HepG2 (cell line): ENCODE measurements around the gene TTBK1. TPM values are rescaled to one million over a fixed set of nuclear protein-coding genes. Genes with fewer than 3 reads are reported as not detected.
A peak's percentile ranks its signal among the peaks of the same experiment; 100 is the strongest.

Source experiments
- BRD4 ChIP-seq: sonication (generic); formaldehyde crosslinking; IDR thresholded peaks from 2 replicates; pipeline ENCODE4 v1.4.0; 2020; ENCODE audit warnings: missing genetic modification reagents
- FOXM1 ChIP-seq: sonication (generic); formaldehyde crosslinking; IDR thresholded peaks from 2 replicates; pipeline ENCODE4 v1.5.0; 2020; ENCODE audit warnings: missing genetic modification reagents
- HNF1A ChIP-seq, 2 experiments: sonication (generic) in 1 of 2; formaldehyde crosslinking in 1 of 2; IDR thresholded peaks; 2 replicates each; pipeline versions ENCODE4 v1.4.0 to v1.6.1; 2016 to 2020; ENCODE audit warnings: borderline replicate concordance in 1 of 2, low read depth in 1 of 2, mild to moderate bottlenecking in 1 of 2, missing genetic modification reagents in 1 of 2
- MIER3 ChIP-seq: IDR thresholded peaks from 2 replicates; pipeline ENCODE4 v1.6.1; 2016; ENCODE audit warnings: missing compliant biosample characterization, borderline replicate concordance
- NR1H2 ChIP-seq: sonication (generic); formaldehyde crosslinking; IDR thresholded peaks from 2 replicates; pipeline ENCODE4 v1.8.1; 2022; ENCODE audit warnings: low read depth, missing genetic modification reagents, borderline replicate concordance
- SIX1 ChIP-seq: sonication (generic); formaldehyde crosslinking; IDR thresholded peaks from 2 replicates; pipeline ENCODE4 v1.4.0; 2020; ENCODE audit warnings: missing genetic modification reagents, borderline replicate concordance
- TAF15 ChIP-seq: fragments of 200-400 bp; formaldehyde crosslinking; IDR thresholded peaks from one replicate; pipeline ENCODE4 v1.6.1; 2018; ENCODE audit warnings: mild to moderate bottlenecking, low read depth, low read length; ENCODE audit not compliant: poor library complexity, severe bottlenecking
- TRIM22 ChIP-seq: fragments of 450-650 bp; IDR thresholded peaks from 2 replicates; pipeline ENCODE4 v1.6.1; 2017
- TRIM24 ChIP-seq: sonication (generic); formaldehyde crosslinking; IDR thresholded peaks from 2 replicates; pipeline ENCODE4 v1.8.0; 2022; ENCODE audit warnings: mild to moderate bottlenecking, missing genetic modification reagents
- ZKSCAN8 ChIP-seq: IDR thresholded peaks from 2 replicates; pipeline ENCODE4 v1.6.1; 2016; ENCODE audit warnings: borderline replicate concordance, missing genetic modification reagents, missing compliant biosample characterization
- ZNF34 ChIP-seq: sonication (generic); formaldehyde crosslinking; IDR thresholded peaks from 2 replicates; pipeline ENCODE4 v1.4.0; 2020; ENCODE audit warnings: mild to moderate bottlenecking, missing genetic modification reagents, borderline replicate concordance
- ZNF407 ChIP-seq: sonication (generic); formaldehyde crosslinking; IDR thresholded peaks from one replicate; pipeline ENCODE4 v1.5.1; 2020; ENCODE audit warnings: mild to moderate bottlenecking, missing genetic modification reagents; ENCODE audit errors: not compliant biosample characterization
- ZNF484 ChIP-seq: sonication (generic); formaldehyde crosslinking; IDR thresholded peaks from 2 replicates; pipeline ENCODE4 v1.5.1; 2020; ENCODE audit warnings: mild to moderate bottlenecking, low read depth, missing genetic modification reagents, borderline replicate concordance
- ZNF784 ChIP-seq: sonication (generic); formaldehyde crosslinking; IDR thresholded peaks from 2 replicates; pipeline ENCODE4 v1.5.1; 2020; ENCODE audit warnings: missing genetic modification reagents, mild to moderate bottlenecking, borderline replicate concordance
- polyA plus RNA-seq, 8 experiments: library from polyadenylated mRNA; depleted of rRNA in 3 of 8; stranded (reverse) in 7 of 8; unstranded in 1 of 8; fragments of >200 nt; fragmentation: Illumina TruSeq in 4 of 8; extraction: Trizol in 4 of 8; gene quantifications; 2 replicates each; pipeline versions ENCODE4 v1.2.1 to v1.2.3, GENCODE V29; 2011 to 2016; ENCODE audit warnings: low read depth in 4 of 8, missing spikeins in 1 of 8, mixed read lengths in 1 of 8; ENCODE audit not compliant: insufficient read depth in 1 of 8
- total RNA-seq, 5 experiments: library from RNA; depleted of rRNA; stranded (reverse); fragments of >200 nt; fragmentation: Illumina TruSeq; extraction: Trizol; gene quantifications; 2 replicates each; pipeline ENCODE4 v1.2.3, GENCODE V29; 2016; ENCODE audit warnings: low read depth in 1 of 5

TTBK1 gene
- total and polyA plus RNA-seq, 2 of the 13 experiments (the other 11 are each of a cell fraction or from before 2014, with no cell fraction given): 0.24 to 0.33 TPM

- TF ChIP-seq ZNF34 (no peak), ZNF484 (CRISPR knock-in tag) (no peak), ZKSCAN8 (CRISPR knock-in tag) (no peak), ZNF407 (CRISPR knock-in tag) (no peak), NR1H2 (CRISPR knock-in tag) (no peak), FOXM1 (CRISPR knock-in tag) (no peak), TRIM22 (no peak), MIER3 (no peak), HNF1A (IDR thresholded peaks at IDR 0.05; ENCODE audit: low read depth) (no peak), HNF1A (CRISPR knock-in tag; IDR thresholded peaks at IDR 0.05; ENCODE audit: borderline replicate concordance) (no peak), ZNF784 (CRISPR knock-in tag) (peak; percentile 69; the same call in 1 of the 2 replicates), SIX1 (CRISPR knock-in tag) (no peak), TRIM24 (CRISPR knock-in tag) (no peak), TAF15 (no peak), BRD4 (no peak)
These were observed 65.8 kb downstream of the TTBK1 start (continued) for GRCh38 chr6:43308990-43309477.
